PFSK-1 (cell line): ENCODE measurements around the gene FAM131B.

ENCODE experiments used
- FOXP2 ChIP-seq: optimal IDR thresholded peaks from 2 replicates; pipeline ENCODE3; 2011; ENCODE audit warnings: borderline replicate concordance, control low read depth, inconsistent platforms; ENCODE audit not compliant: insufficient read depth; ENCODE audit errors: extremely low read length, extremely low read depth
- POLR2AphosphoS5 ChIP-seq: IDR thresholded peaks from 2 replicates; pipeline ENCODE4 v1.6.1; 2012; ENCODE audit warnings: low read depth, mild to moderate bottlenecking, control low read depth, low read length, moderate library complexity
- REST ChIP-seq, 2 experiments: IDR thresholded peaks; 2 replicates each; pipeline versions ENCODE4 v1.6.1 to v1.8.0; 2011 to 2012; ENCODE audit warnings: low read depth in 2 of 2, low read length in 2 of 2, control low read depth in 1 of 2, inconsistent platforms in 1 of 2, mild to moderate bottlenecking in 1 of 2, moderate library complexity in 1 of 2; ENCODE audit not compliant: insufficient read depth in 1 of 2
- SIN3A ChIP-seq: IDR thresholded peaks from 2 replicates; pipeline ENCODE4 v1.6.1; 2012; ENCODE audit warnings: mild to moderate bottlenecking, low read length, moderate library complexity, borderline replicate concordance; ENCODE audit not compliant: insufficient read depth
- TAF1 ChIP-seq: IDR thresholded peaks from 2 replicates; pipeline ENCODE4 v1.6.1; 2012; ENCODE audit warnings: low read length, control low read depth, borderline replicate concordance; ENCODE audit not compliant: insufficient read depth

- TF ChIP-seq POLR2AphosphoS5 (no peak), SIN3A (no peak), REST (IDR thresholded peaks at IDR 0.05; ENCODE audit: insufficient read depth in 1 of 2, low read depth in 2 of 2, low read length in 2 of 2) (no peak), TAF1 (no peak), FOXP2 (no peak)
Measured at GRCh38 chr7:143372070-143372469, 9.6 kb upstream of the FAM131B start.
